Measurements from ENCODE around the gene KCNQ4.

GRCh38 chr1:40808002-40808401, 24.4 kb downstream of the KCNQ4 start:
- TF ChIP-seq, protein P1, sequence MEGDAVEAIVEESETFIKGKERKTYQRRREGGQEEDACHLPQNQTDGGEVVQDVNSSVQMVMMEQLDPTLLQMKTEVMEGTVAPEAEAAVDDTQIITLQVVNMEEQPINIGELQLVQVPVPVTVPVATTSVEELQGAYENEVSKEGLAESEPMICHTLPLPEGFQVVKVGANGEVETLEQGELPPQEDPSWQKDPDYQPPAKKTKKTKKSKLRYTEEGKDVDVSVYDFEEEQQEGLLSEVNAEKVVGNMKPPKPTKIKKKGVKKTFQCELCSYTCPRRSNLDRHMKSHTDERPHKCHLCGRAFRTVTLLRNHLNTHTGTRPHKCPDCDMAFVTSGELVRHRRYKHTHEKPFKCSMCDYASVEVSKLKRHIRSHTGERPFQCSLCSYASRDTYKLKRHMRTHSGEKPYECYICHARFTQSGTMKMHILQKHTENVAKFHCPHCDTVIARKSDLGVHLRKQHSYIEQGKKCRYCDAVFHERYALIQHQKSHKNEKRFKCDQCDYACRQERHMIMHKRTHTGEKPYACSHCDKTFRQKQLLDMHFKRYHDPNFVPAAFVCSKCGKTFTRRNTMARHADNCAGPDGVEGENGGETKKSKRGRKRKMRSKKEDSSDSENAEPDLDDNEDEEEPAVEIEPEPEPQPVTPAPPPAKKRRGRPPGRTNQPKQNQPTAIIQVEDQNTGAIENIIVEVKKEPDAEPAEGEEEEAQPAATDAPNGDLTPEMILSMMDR (IDR thresholded peaks at IDR 0.05), result no peak
- no peak for TF ChIP-seq ZSCAN20 (CRISPR knock-in tag; IDR thresholded peaks at IDR 0.05)
- no peak for TF ChIP-seq ZFP36 (IDR thresholded peaks at IDR 0.05; ENCODE audit: borderline replicate concordance, partially characterized antibody)
- TF ChIP-seq SMC3 (IDR thresholded peaks at IDR 0.05), result no peak
- TF ChIP-seq, protein P2, sequence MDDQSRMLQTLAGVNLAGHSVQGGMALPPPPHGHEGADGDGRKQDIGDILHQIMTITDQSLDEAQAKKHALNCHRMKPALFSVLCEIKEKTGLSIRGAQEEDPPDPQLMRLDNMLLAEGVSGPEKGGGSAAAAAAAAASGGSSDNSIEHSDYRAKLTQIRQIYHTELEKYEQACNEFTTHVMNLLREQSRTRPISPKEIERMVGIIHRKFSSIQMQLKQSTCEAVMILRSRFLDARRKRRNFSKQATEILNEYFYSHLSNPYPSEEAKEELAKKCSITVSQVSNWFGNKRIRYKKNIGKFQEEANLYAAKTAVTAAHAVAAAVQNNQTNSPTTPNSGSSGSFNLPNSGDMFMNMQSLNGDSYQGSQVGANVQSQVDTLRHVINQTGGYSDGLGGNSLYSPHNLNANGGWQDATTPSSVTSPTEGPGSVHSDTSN (IDR thresholded peaks at IDR 0.05), result no peak
- TF ChIP-seq RCOR1 (IDR thresholded peaks at IDR 0.05; ENCODE audit: low read depth, low read length), result no peak
- no peak for TF ChIP-seq CBX8 (IDR thresholded peaks at IDR 0.05)
- TF ChIP-seq CHD2 (IDR thresholded peaks at IDR 0.05; ENCODE audit: low read length, partially characterized antibody), result no peak
- TF ChIP-seq POLR2A (IDR thresholded peaks at IDR 0.05; ENCODE audit: low read length), result no peak
- no peak for TF ChIP-seq E2F6 (IDR thresholded peaks at IDR 0.05; ENCODE audit: borderline replicate concordance, low read depth)
- no peak for TF ChIP-seq REST (IDR thresholded peaks at IDR 0.05)
- no peak for TF ChIP-seq HOXA7 (CRISPR knock-in tag; IDR thresholded peaks at IDR 0.05)
- TF ChIP-seq RAD21 (conservative IDR thresholded peaks at IDR 0.05 in 1 of 2, IDR thresholded peaks at IDR 0.05 in 1 of 2), result no peak
